NCI-H526 (cell line): ENCODE measurements around the gene MPPED2.

Experiments
- DNase-seq, 2 experiments: peaks; one replicate each; lab custom pipeline; 2025; lab: John Stamatoyannopoulos, UW

MPPED2 gene

GRCh38 chr11:30453705-30454104 is 132.4 kb downstream of the MPPED2 start:
- DNase-seq: no peak

- no peak for DNase-seq
These were observed 133.3 kb downstream of the MPPED2 start for GRCh38 chr11:30452842-30453241.

GRCh38 chr11:30452114-30452513 is 134.0 kb downstream of the MPPED2 start:
- no peak for DNase-seq

GRCh38 chr11:30451626-30452025 is 134.5 kb downstream of the MPPED2 start:
- no peak for DNase-seq

GRCh38 chr11:30451167-30451566 is 135.0 kb downstream of the MPPED2 start:
- no peak for DNase-seq

GRCh38 chr11:30447058-30447640 is 139.0 kb downstream of the MPPED2 start:
- DNase-seq: no peak

GRCh38 chr11:30446520-30446919 is 139.6 kb downstream of the MPPED2 start:
- no peak for DNase-seq

- no peak for DNase-seq
These were observed 141.1 kb downstream of the MPPED2 start for GRCh38 chr11:30445056-30445455.

- no peak for DNase-seq
These were observed 145.6 kb downstream of the MPPED2 start for GRCh38 chr11:30440510-30440909.

- DNase-seq: no peak
These were observed 149.4 kb downstream of the MPPED2 start for GRCh38 chr11:30436801-30437200.

GRCh38 chr11:30435488-30435887 is 150.7 kb downstream of the MPPED2 start:
- DNase-seq: no peak

- DNase-seq: no peak
These were observed 151.3 kb downstream of the MPPED2 start for GRCh38 chr11:30434901-30435300.

- DNase-seq: no peak
These were observed 152.3 kb downstream of the MPPED2 start for GRCh38 chr11:30433831-30434230.

GRCh38 chr11:30432716-30433115 is 153.4 kb downstream of the MPPED2 start:
- no peak for DNase-seq

- DNase-seq: no peak
These were observed 154.0 kb downstream of the MPPED2 start for GRCh38 chr11:30432178-30432577.

GRCh38 chr11:30431127-30431814 is 154.9 kb downstream of the MPPED2 start:
- DNase-seq: no peak

GRCh38 chr11:30429550-30429949 is 156.6 kb downstream of the MPPED2 start:
- no peak for DNase-seq

GRCh38 chr11:30426781-30427180 is 159.4 kb downstream of the MPPED2 start:
- no peak for DNase-seq

GRCh38 chr11:30424844-30425243 is 161.3 kb downstream of the MPPED2 start:
- DNase-seq: no peak

- no peak for DNase-seq
These were observed 161.8 kb downstream of the MPPED2 start for GRCh38 chr11:30424321-30424720.

GRCh38 chr11:30423886-30424285 is 162.3 kb downstream of the MPPED2 start:
- no peak for DNase-seq

- DNase-seq: no peak
These were observed 162.9 kb downstream of the MPPED2 start for GRCh38 chr11:30423279-30423648.

GRCh38 chr11:30422447-30423278 is 163.5 kb downstream of the MPPED2 start:
- DNase-seq: no peak
